ENCODE results near the gene B3GAT1.
"Not testable (repeated sequence)": the region's sequence is repeated elsewhere in the genome, so short reads cannot be mapped to it uniquely, and the experiment has no call there.

Gene B3GAT1

GRCh38 chr11:134412203-134413042 lies at the start of gene B3GAT1:
Gene B3GAT1 (minus strand): TSS chr11:134412242. CDS start chr11:134387659, 24,583 bp downstream.
- DNase-seq = no peak

DNA sequence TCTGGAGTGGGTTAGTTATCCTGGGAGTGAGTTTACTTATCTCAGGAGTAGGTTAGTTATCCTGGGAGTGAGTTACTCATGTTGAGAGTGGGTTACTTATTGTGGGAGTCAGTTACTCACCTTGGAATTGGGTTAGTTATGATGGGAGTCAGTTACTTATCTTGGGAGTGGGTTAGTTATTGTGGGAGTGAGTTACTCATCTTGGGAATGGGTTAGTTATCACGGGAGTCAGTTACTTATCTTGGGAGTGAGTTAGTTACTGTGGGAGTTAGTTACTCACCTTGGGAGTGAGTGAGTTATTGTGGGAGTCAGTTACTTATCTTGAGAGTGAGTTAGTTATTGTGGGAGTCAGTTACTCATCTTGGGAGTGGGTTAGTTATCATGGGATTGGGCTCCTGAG lies 49.6 kb upstream of the B3GAT1 start:
- no peak for DNase-seq

DNA sequence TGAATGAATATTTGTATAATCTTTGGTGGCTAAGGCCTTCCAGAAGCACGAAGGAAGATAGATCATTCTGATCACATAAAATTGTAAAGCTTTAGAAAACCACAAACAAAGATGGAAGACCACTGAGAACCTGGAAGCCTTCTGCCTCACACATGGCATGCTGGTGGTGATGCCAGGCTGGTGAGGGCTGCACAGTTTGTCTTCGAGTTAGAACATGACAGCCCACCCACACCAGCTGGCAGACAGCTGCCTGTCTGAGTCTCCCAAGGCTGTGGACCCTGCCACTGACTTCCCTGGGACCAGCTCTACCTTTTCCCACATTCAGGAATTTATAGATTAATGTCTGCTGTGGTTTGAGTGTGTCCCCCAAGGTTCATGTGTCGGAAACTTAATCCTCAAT lies 48.8 kb upstream of the B3GAT1 start:
- DNase-seq = no peak

DNA sequence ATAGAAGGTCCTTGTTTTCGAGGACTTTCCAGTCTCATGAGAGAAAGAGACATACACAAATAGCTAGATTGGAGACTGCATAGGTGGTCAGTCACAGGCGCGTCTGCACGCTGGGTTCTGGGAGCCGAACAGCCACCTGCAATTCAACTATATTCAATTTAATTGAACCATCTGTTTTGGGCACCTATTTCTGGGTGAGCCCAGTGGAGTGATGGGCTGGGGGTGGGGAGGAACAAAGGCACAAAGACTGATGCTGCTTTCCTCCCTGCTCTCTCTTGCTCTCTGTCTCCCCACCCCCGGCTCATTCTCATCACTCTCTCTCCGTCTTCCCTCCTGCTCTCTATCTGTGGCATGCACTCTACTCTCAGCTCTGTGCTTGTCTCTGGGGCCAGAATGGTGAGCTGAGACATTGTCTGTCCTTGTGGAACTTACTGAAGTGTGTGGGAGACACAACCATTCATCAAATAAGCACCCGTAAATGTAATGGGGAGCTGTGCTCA lies 48.1 kb upstream of the B3GAT1 start:
- no peak for DNase-seq

GRCh38 chr11:134459246-134460061 lies 47.4 kb upstream of the B3GAT1 start:
- DNase-seq = no peak

GRCh38 chr11:134457411-134458007 lies 45.5 kb upstream of the B3GAT1 start:
- DNase-seq = not testable (repeated sequence)

DNA sequence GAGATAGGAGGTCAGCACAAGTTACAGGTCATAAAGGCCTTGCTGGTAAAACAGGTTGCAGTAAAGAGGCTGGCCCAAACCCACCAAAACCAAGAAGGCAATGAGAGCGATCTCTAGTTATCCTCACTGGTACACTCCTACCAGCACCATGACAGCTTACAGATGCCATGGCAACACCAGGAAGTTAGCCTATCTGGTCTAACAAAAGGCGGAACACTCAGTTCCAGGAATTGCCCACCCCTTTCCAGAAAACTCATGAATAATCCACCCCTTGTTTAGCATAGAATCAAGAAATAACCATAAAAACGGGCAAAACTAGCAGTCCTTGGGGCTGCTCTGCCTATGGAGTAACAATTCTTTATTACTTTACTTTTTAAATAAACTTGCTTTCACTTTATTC lies 43.5 kb upstream of the B3GAT1 start:
- DNase-seq = no peak

DNA sequence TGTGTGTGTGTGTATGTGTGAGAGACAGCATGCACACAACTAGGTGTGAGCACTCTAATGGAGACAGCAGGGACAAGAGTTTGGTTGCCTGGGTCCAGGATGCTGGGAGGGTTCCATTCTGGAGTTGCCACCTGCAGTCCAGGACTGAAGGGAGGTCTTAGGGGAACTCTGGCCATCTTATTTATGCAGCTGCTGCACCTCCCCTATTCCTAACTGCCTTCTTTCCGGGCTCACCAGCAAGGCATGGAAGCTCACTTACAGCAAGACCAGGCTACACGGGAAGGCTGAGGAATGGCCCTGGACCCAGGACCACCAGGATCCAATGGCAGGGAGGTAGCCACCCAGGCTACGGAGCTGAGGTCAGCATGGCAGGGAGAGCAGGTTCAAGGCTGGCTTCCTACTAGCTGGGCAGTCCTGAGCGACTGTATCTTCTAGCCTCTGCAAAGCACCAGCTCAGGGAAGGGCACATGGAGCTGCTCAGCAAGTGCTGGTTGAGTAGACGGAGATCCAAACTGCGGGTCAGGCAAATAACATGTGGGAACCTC lies 42.2 kb upstream of the B3GAT1 start:
- DNase-seq = no peak

GRCh38 chr11:134453441-134453840 lies 41.4 kb upstream of the B3GAT1 start:
- no peak for DNase-seq

GRCh38 chr11:134452838-134453155 lies 40.8 kb upstream of the B3GAT1 start:
- no peak for DNase-seq

- no peak for DNase-seq
Observed at GRCh38 chr11:134452026-134452837, 40.2 kb upstream of the B3GAT1 start.

DNA sequence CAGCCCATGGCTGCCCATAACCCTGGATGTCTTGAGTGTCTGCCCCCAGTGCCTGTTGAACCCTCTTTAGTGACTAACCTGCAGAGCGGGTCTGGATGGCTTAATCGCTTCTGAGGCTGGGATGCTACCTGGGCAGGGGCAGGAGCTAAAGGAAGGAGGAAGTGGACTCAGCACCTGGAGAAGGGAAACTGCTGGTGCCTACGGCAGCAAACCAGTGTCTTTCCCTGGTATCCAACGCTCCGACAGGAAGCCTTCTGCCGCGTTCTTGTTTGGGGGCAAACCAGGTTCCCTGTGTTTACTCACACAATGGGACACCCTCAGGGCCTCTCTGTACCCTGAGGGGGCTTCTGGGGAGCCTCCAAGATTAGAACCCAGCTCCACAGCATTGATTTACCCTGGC lies 38.1 kb upstream of the B3GAT1 start:
- DNase-seq = no peak

- DNase-seq = no peak
Observed at GRCh38 chr11:134449713-134450112, 37.7 kb upstream of the B3GAT1 start.

DNA sequence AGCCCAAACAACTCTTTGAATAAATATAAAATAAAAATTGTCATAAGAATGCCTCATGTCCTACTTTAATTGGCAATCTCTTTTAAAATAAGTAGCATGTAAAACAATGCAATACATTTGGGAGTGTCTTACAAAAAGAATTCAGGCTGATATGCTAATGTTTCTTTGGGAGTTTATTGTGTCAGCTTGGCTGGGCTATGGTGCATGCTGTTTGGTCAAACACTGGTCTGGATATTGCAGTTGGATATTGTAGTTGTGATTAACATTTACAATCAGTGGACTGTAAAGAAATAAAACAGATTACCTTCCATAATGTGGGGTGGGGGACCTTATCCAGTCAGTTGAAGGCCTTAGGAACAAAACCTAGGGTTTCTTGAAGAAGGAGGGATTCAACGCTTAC lies 37.0 kb upstream of the B3GAT1 start:
- no peak for DNase-seq

DNA sequence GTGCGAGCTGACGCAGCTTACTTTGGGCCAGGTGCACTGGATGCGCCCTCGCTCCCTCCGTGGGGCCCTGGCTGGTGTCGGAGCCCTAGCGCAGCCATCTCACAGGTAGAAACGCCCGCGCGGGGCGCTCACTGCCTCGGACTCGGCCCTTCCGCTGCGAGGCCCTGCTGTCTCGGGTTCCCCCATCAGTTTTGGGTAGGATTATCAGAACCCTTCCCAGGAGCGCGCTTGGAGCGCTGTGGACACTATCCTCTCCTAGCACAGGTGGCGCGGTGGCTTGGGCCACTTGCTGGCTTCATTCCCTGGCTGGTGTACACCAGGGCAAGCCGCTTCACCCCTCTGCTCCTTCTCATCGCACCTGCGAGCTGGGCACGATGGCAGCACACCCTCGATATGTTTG lies 35.7 kb upstream of the B3GAT1 start:
- DNase-seq = no peak

- DNase-seq = no peak
Observed at GRCh38 chr11:134445601-134446325, 33.7 kb upstream of the B3GAT1 start.

DNA sequence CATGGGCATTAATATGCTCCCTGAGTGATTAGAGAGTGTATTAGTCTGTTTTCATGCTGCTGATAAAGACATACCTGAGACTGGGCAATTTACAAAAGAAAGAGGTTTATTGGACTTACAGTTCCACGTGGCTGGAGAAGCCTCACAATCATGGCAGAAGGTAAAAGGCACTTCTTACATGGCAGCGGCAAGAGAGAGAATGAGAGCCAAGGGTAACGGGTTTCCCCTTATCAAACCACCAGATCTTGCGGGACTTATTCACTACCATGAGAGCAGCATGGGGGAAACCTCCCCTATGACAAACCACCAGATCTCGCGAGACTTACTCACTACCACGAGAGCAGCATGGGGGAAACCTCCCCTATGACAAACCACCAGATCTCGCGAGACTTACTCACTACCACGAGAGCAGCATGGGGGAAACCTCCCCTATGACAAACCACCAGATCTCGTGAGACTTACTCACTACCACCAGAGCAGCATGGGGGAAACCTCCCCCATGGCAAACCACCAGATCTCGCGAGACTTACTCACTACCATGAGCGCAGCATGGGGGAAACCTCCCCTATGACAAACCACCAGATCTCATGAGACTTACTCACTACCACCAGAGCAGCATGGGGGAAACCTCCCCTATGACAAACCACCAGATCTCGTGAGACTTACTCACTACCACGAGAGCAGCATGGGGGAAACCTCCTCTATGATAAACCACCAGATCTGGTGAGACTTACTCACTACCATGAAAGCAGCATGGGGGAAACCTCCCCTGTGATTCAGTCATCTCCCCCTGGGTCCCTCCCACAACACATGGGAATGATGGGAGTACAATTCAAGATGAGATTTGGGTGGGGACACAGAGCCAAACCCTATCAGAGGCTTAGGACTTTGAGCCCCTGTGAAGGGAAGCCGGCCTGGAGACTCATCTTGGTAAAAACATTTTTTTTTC lies 32.4 kb upstream of the B3GAT1 start:
- DNase-seq = not testable (repeated sequence)

GRCh38 chr11:134443246-134443645 lies 31.2 kb upstream of the B3GAT1 start:
- DNase-seq = no peak

- no peak for DNase-seq
Observed at GRCh38 chr11:134442246-134442645, 30.2 kb upstream of the B3GAT1 start.

GRCh38 chr11:134441706-134442105 lies 29.7 kb upstream of the B3GAT1 start:
- DNase-seq = no peak

- DNase-seq = no peak
Observed at GRCh38 chr11:134441281-134441680, 29.2 kb upstream of the B3GAT1 start.
